Common myeloid progenitor, CD34-positive (primary cell): ENCODE measurements around the gene NOL4L.

ENCODE experiments used
- CTCF ChIA-PET: fragments of 350-600 bp; sonication (Branson Sonifier 250); formaldehyde crosslinking; loops from one replicate; lab custom pipeline; 2021; ENCODE audit warnings: antibody characterized with exemption; lab: Charles Lee
- POLR2A ChIA-PET: fragments of 350-600 bp; sonication (Branson Sonifier 250); formaldehyde crosslinking; loops from one replicate; lab custom pipeline; 2021; ENCODE audit warnings: antibody characterized with exemption; lab: Charles Lee
- DNase-seq, 3 donors: peaks; one replicate each; pipeline versions ENCODE4 v3.0.0 to v3.0.0-alpha.2; 2013
- H3K27ac ChIP-seq, 2 experiments: 1 replicate in 1 of 2; 2 replicates in 1 of 2; pipeline ENCODE4 v1.7.0; 2013; ENCODE audit warnings: inconsistent platforms in 2 of 2, low read length in 2 of 2, mild to moderate bottlenecking in 2 of 2, low read depth in 1 of 2, moderate library complexity in 1 of 2; ENCODE audit not compliant: severe bottlenecking in 2 of 2, insufficient read depth in 1 of 2, poor library complexity in 1 of 2
- H3K27me3 ChIP-seq, 5 experiments: replicated peaks in 2 of 5; 1 replicate in 3 of 5; 2 replicates in 2 of 5; pipeline versions ENCODE4 v1.6.1 to v1.7.0; 2013; ENCODE audit warnings: low read length in 4 of 5, mild to moderate bottlenecking in 2 of 5, moderate library complexity in 2 of 5, inconsistent platforms in 1 of 5; ENCODE audit not compliant: insufficient read depth in 5 of 5, control insufficient read depth in 4 of 5
- H3K36me3 ChIP-seq, 4 experiments: 1 replicate in 2 of 4; 2 replicates in 2 of 4; pipeline versions ENCODE4 v1.6.1 to v1.7.0; 2013; ENCODE audit warnings: low read length in 3 of 4, control low read depth in 1 of 4, mild to moderate bottlenecking in 1 of 4; ENCODE audit not compliant: control insufficient read depth in 4 of 4, insufficient read depth in 4 of 4
- H3K4me1 ChIP-seq, 4 experiments: 1 replicate in 3 of 4; 2 replicates in 1 of 4; pipeline versions ENCODE4 v1.6.1 to v1.7.1; 2013; ENCODE audit warnings: low read length in 3 of 4, mild to moderate bottlenecking in 3 of 4, control low read depth in 1 of 4, inconsistent platforms in 1 of 4, moderate library complexity in 1 of 4; ENCODE audit not compliant: control insufficient read depth in 4 of 4, insufficient read depth in 4 of 4; ENCODE audit errors: control extremely low read depth in 1 of 4
- H3K4me3 ChIP-seq, 7 experiments: 1 replicate in 4 of 7; 2 replicates in 3 of 7; pipeline versions ENCODE4 v1.5.1 to v1.7.0; 2013; ENCODE audit warnings: mild to moderate bottlenecking in 7 of 7, low read length in 6 of 7, moderate library complexity in 6 of 7, inconsistent platforms in 2 of 7, low read depth in 2 of 7, control low read depth in 1 of 7; ENCODE audit not compliant: insufficient read depth in 4 of 7, control insufficient read depth in 1 of 7; ENCODE audit errors: extremely low read depth in 1 of 7
- H3K9me3 ChIP-seq, 5 experiments: 1 replicate in 4 of 5; 2 replicates in 1 of 5; pipeline versions ENCODE4 v1.6.1 to v1.7.1; 2013; ENCODE audit warnings: low read length in 4 of 5, mild to moderate bottlenecking in 2 of 5, inconsistent platforms in 1 of 5, low read depth in 1 of 5, moderate library complexity in 1 of 5; ENCODE audit not compliant: control insufficient read depth in 4 of 5, insufficient read depth in 2 of 5; ENCODE audit errors: control extremely low read depth in 1 of 5
- WGBS: methylation state at CpG from one replicate; pipeline ENCODE4 v1.1.5; 2013; ENCODE audit not compliant: insufficient coverage; 5-methylcytosine and 5-hydroxymethylcytosine counted together

Gene NOL4L

GRCh38 chr20:32449057-32449889 lies 135.9 kb downstream of the NOL4L start:
- Histone ChIP-seq H3K36me3 (peaks cover 2 to 99% (median 68%) of the 10 kb centered on the region in 4 experiments), H3K27ac (peak overlapping the region in 1 of 2 experiments; percentile 0), H3K9me3 (no peaks in the 10 kb centered on the region), H3K4me1 (peaks cover 0 to 64% (median 44%) of the 10 kb centered on the region in 4 experiments), H3K4me3 (no peak overlapping the region), H3K27me3 (no peaks in the 10 kb centered on the region)
- WGBS, result 90% methylated on average over 7 of the region's 9 CpGs
- POLR2A ChIA-PET, result interaction anchor here (0.6 kb wide), 2 partner anchors 90 to 1284 kb away, joined by 3 to 7 read pairs; no protein-coding TSS in a partner anchor
- CTCF ChIA-PET, result interaction anchor here (0.9 to 2.8 kb wide), 8 partner anchors 9 to 36 kb away, joined by 3 to 11 read pairs (median 4); no protein-coding TSS in a partner anchor
- no peak for DNase-seq

GRCh38 chr20:32448306-32449056 lies 136.7 kb downstream of the NOL4L start:
- Histone ChIP-seq H3K9me3 (no peaks in the 10 kb centered on the region), H3K4me1 (peaks cover 0 to 64% (median 42%) of the 10 kb centered on the region in 4 experiments), H3K27me3 (no peaks in the 10 kb centered on the region), H3K4me3 (no peak overlapping the region), H3K27ac (no peak overlapping the region), H3K36me3 (peaks cover 2 to 97% (median 64%) of the 10 kb centered on the region in 4 experiments)
- POLR2A ChIA-PET, result interaction anchor here (0.6 kb wide), 3 partner anchors 10 to 1284 kb away, joined by 3 to 7 read pairs (median 3); no protein-coding TSS in a partner anchor
- CTCF ChIA-PET, result interaction anchor here (0.9 to 2.8 kb wide), 5 partner anchors 10 to 33 kb away, joined by 3 to 11 read pairs (median 5); no protein-coding TSS in a partner anchor
- 98% methylated on average over 11 of the region's 13 CpGs for WGBS
- no peak for DNase-seq

- WGBS, result 86% methylated on average over 8 of the region's 22 CpGs
- Histone ChIP-seq H3K9me3 (no peaks in the 10 kb centered on the region), H3K27ac (no peak overlapping the region), H3K36me3 (peaks cover 2 to 94% (median 60%) of the 10 kb centered on the region in 4 experiments), H3K4me3 (no peak overlapping the region), H3K4me1 (peaks cover 0 to 55% (median 34%) of the 10 kb centered on the region in 4 experiments), H3K27me3 (no peaks in the 10 kb centered on the region)
- POLR2A ChIA-PET, result no interaction called here
- CTCF ChIA-PET, result interaction anchor here (0.8 to 3.0 kb wide), 7 partner anchors 9 to 110 kb away, joined by 3 to 11 read pairs (median 6); no protein-coding TSS in a partner anchor
- DNase-seq, result no peak
Measured at GRCh38 chr20:32447136-32448027, 137.8 kb downstream of the NOL4L start.

- ChIA-PET POLR2A (no interaction called here), CTCF (interaction anchor here (0.8 to 4.0 kb wide), 9 partner anchors 8 to 110 kb away, joined by 3 to 23 read pairs (median 4); no protein-coding TSS in a partner anchor)
- WGBS, result 71% methylated on average over 12 of the region's 14 CpGs
- H3K4me3 ChIP-seq, result no peak overlapping the region
- H3K27ac ChIP-seq, result peak overlapping the region in 1 of 2 experiments; percentile 65
- no peaks in the 10 kb centered on the region for H3K9me3 ChIP-seq
- peaks cover 0 to 46% (median 27%) of the 10 kb centered on the region in 4 experiments for H3K4me1 ChIP-seq
- DNase-seq, result peak in 1 of 3 donors; percentile 15
- H3K27me3 ChIP-seq, result no peaks in the 10 kb centered on the region
- H3K36me3 ChIP-seq, result peaks cover 2 to 92% (median 58%) of the 10 kb centered on the region in 4 experiments
Measured at GRCh38 chr20:32446301-32447100, 138.6 kb downstream of the NOL4L start.

- peaks cover 3 to 91% (median 54%) of the 10 kb centered on the region in 4 experiments for H3K36me3 ChIP-seq
- H3K27me3 ChIP-seq, result no peaks in the 10 kb centered on the region
- ChIA-PET CTCF (interaction anchor here (1.0 to 4.0 kb wide), 7 partner anchors 9 to 109 kb away, joined by 3 to 23 read pairs (median 8); no protein-coding TSS in a partner anchor), POLR2A (interaction anchor here (0.6 kb wide), 1 partner anchor 205 kb away, joined by 3 read pairs; no protein-coding TSS in a partner anchor)
- H3K9me3 ChIP-seq, result no peaks in the 10 kb centered on the region
- peaks cover 0 to 38% (median 25%) of the 10 kb centered on the region in 4 experiments for H3K4me1 ChIP-seq
- WGBS, result 31% methylated on average over 9 of the region's 12 CpGs
- peak overlapping the region in 1 of 7 experiments; percentile 23 for H3K4me3 ChIP-seq
- peak; percentile 44 to 87 (median 86) for DNase-seq
- peak overlapping the region; percentile 30 to 65 for H3K27ac ChIP-seq
Measured at GRCh38 chr20:32445539-32446273, 139.4 kb downstream of the NOL4L start.
